UCSD-AML1 (cell line): ENCODE results near the gene UTRN.
A peak's percentile ranks its signal among the peaks of the same experiment; 100 is the strongest.

Experiments
- DNase-seq: peaks from one replicate; lab custom pipeline; 2025; ENCODE audit not compliant: unreplicated experiment; lab: John Stamatoyannopoulos, UW

UTRN gene

DNA sequence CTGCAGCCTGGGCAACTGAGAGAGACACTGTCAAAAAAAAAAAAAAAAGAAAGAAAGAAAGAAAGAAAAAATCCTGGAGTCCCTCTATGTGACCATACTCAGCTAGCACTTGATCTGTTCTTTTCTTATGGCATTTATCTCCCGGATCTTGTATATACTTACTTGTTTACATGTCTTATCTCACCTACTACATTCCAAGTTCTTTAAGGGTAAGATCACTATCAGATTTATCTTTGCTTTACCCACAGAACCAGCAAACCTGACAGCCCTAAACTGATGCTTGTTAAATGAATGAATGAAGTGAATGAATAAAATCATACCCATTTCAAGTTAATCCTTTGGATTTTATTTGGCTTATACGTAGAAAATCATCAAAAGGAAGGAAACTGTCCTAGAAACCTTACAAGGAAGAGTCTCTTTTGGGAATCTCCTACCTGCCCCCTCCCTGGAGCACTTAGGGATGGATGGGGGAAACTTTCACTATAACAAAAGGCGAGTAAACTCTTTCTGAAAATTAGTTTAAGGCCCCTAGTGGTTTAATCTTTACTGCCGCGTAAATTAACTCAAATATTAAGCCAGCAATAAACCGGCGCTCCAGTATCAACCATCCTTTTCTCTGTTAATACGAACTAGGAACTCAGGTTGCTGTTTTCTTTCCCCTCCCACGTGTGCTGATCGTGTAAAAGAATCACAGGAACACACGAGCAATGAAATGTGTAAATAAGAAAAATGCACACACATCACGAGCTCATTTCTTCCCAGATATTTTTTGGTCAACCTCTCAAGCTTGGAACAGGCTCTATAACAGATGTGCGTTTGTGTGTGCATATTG lies 1.3 kb upstream of the UTRN start:
- no peak for DNase-seq

DNA sequence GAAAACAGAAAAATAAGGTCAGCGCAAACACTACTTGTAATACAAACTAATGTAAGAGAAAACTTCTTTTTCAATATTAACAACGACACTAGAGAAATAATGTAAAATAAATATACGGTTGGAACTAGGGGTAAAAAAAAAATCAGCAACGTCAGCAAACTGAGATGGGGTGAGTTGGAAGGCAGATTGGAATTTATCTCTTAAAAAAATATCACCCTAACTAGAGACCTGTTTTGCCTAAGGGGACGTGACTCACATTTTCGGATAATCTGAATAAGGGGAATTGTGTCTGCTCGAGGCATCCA lies 705 bp upstream of the UTRN start:
- no peak for DNase-seq

DNA sequence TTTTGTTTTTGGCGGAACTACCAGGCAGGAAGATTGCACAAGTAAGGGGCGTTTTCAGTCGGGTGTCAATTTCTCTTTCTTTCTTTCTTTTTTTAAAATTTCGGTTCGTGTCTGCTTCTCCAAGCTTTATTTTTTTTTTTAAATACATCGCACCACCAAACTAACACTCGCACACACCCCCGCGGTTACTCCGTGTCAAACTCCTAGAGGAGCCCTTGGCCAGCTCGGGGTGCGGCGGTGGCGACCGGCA lies 338 bp downstream of the UTRN start:
- DNase-seq: no peak

DNA sequence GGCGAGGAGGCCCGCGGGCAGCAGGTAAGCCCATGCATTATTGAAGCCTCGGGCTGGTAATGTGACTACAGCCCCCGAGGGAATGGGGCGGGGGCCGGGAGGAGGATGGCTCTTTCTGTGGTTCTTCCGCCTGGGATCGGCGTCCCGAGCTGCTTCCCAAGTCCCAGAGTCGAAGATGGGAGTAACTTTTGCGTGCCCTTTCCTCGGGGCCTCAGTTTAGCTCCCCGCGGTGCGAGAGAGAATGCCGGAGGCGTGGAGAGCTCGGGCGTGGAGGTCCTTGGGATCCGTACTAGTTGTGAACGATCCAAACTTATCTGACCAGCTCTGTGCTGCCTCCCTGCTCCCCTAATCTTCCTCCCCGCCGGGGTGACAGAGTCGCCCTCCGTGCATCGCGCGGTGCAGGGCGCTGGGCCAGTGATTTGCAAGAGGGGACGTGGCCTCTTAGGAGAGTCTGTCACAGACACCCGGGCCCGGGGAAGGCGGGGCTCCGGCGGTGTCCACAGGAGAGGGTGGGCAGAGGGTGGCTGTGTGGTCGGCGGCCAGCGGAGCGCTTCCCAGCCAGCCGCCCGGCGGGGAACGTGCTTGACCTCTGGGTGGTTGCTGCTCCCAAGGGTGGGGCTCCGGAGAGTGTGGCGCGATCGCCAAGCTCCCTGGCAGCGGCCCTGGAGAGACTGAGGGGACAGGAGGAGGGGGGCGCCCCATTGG lies 815 bp downstream of the UTRN start:
- peak; percentile 69 for DNase-seq

DNA sequence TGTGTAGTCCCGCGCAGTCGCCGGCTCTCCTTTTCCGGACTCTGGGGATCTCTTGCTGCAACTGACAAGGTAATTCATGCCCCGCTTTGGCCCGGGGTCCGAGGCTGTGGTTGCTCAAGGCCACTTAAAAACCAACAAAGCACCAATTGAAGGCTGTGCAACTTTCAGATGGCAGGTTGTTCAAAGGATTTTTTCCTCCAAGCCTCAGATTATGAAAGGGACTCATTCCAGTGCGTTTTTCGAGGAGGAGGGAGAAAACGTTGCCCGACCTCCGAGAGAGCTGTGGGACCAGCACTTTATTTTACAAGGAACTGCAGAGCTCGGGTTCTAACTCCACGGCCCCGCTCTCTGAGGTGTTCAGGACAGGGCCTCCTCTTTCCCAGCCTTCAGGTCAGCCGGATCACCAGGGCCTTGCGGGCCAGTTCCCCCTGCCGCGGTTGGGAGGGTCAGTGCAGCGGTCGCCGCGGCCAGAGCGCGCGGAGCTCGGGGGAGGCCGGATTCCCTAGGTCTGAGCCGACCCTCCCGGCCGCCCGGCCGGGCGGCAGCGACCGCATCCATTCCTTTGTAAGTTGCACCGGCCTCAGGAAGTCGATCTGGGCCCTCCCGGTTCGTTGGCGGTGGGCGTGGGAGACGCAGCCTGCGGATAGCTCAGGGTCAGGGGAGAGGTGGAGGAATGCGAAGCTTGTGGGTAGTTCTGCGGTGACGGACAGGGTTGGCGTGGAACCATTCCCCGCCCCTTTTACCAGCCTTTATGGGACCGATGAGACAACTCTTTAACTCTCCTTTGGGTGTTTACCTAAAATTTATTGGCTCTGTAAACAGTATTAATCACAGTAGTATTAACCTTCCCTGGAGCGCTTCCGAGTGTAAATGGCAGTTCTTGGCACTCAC lies 1.6 kb downstream of the UTRN start:
- peak; percentile 43 for DNase-seq

DNA sequence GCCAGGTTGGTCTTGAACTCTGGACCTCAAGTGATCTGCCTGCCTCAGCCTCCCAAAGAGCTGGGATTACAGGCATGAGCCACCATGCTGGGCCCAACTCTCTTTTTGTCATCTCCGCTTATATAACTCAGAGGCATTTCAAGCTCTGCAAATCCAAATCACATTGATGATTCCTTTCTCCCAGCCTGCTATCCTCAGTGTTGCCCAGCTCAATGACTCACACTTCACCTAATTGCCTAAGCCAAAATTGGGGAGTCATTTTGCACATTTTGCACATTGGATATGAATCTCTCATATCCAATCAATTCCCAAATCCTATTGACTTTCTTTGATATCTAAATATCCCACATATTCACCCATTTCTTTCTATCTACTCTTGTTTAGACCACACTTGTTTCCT lies 3.9 kb downstream of the UTRN start:
- DNase-seq: no peak

DNA sequence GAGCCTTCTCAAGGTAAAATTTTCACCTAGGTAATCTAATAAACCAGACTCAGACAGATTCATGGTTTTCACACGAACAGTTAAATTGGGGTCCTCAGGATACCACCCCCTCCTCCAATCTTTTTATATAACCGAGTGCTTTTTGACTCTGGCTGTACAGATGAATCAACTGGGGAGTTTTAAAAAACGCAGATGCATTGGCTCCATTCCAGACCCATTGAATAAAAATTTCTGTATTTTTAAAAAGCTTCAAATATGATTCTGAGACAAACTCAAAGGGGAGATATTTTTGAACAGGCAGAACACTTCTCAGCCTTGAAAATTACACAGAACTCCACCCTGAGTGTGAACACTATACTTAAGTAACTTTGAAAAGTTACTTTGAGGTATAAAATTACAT lies 7.2 kb downstream of the UTRN start:
- DNase-seq: no peak

DNA sequence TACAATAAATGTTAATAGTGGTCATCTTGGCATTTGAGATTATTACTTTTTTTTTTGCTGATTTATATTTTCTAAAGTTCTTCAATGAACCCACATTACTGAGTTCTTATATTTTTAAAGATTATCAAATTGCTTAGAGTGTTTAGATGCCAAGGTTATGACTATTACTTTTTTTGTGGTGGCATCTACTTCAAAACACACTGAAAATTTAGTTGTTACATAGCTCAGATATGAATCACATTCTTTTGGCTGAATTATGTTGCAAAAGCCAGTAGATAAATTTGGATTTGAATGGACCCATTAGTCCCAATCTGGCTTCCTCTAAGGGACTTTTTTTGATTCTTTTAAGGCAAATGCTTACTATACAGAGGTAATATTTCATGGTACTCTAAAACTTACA lies 8.9 kb downstream of the UTRN start:
- DNase-seq: no peak

DNA sequence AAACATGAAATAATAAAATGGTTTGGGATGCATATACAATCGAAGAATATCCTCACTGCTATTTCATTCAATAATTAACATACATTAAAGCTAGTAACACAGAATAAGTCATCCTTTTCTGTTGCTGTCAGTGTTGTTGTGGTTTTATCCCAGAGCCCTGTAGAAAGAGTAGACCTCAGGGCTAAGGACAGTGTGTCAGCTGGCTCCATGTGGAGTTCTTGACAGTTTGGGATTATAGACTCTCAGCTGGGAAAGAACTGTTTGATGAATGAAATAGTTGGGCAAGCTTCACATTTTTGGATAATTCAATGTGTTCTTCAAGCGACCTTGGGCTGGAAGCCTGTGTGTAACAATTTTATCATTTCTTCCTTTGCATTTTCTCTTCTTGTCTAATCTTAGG lies 10.1 kb downstream of the UTRN start:
- no peak for DNase-seq

DNA sequence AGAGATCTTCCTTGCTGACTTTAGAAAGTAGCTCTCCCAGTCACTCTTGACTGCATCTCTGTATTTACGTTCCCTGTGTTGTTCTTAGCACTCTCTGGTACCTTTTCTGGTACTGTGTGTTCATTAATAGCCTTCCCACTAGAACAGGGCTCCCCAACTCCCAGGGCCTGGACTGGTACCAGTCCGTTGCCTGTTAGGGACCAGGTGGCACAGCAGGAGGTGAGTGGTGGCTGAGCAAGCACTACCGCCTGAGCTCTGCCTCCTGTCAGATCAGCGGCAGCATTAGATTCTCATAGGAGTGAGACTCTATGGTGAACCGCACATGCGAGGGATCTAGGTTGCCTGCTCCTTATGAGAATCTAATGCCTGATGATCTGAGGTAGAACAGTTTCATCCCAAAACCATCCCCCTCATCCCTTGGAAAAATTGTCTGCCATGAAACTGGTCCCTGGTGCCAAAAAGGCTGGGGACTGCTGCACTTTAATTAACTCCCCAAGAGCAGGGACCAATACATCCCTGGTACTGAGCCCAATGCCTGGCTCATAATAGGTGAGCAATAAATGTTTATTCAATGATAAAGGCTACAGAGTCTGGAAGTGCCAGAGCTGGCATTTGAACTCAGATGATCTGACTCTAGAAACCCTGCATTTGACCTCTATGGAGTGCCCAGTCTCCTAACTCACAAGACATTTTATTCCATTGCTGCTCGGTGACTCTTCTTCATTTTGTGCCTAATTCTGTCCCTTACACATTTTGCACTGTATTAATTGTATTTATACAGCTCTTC lies 11.0 kb downstream of the UTRN start:
- DNase-seq: no peak

DNA sequence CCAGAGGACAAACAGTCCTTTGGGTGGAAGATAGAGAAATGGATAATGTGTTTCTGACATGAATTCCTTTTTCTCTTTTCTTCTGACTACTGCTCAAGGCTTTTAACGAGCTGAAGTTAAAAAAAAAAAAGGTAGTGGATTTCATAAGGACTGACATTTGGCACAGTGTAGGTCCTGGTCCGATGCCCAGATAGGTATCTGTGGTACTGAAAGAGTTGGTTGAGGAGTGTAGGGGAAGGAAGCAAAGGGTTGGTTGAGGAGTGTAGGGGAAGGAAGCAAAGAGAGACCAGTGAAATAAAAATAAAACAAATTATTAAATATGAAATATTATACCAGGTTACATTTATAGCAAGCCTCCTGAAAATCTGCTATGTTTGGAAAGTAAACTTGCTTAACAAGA lies 11.8 kb downstream of the UTRN start:
- DNase-seq: no peak

DNA sequence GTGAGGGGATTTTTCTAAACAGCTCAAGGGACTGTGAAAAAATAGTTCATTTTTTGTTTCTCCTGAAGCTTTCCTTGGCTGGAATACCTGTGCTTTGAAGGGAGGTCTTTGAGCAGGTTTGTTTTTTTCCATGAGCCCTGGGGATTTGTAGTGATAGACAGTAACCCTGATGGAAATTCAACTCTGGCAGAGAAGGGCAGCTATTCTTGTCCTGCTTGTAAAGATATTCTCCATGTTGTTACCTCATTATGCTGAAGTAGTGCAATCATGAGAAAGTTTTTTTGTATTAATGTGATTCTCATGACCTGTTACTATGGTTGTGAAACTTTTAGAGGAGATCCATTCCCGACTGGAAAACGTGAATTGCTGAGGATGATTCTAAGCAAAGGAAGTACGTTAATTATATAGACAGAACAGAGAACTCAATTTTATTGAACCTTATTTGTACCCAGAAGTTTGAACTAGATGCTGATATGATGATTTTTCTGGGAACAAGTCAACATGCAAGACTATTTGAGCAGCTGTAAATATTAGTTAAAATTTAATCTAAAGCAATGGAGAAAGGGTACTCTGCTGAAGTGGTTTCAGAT lies 12.5 kb downstream of the UTRN start:
- DNase-seq: no peak

DNA sequence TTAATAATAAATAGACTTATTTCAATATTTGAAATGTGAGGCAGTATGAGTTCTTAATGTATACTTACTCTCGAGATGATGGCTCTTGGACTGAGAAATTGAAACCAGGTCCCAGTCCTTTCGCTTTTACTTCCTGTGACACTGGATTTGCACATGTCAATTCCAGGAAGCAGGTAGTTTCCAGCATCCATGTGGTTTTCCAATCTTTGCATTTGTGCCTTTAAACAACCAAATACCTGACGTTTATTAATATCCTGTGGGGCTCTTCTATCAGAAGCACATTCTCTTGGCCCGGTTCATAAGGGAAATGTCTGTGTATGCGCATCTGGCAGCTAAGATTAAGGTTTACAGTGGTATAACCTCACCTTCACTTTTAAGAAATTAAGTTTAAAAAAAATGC lies 13.1 kb downstream of the UTRN start:
- DNase-seq: no peak

DNA sequence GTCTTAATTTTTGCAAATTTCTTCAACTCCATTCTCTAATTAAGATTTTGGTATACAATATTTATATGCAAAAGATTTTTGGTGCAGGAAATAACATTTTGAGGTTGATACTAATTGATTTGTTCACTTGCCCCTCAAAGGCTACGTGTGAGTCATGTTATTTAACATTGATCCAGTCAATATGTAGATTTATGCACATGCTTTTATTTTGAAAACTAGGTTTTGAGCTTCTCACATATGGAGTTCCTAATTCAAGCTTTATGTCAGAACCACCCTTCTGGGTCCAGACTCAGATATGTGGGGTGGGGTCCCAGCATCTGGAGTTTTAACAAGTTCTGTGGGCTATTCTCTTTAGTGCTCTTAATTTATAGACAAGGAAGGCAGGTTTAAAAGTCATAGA lies 13.8 kb downstream of the UTRN start:
- DNase-seq: no peak

DNA sequence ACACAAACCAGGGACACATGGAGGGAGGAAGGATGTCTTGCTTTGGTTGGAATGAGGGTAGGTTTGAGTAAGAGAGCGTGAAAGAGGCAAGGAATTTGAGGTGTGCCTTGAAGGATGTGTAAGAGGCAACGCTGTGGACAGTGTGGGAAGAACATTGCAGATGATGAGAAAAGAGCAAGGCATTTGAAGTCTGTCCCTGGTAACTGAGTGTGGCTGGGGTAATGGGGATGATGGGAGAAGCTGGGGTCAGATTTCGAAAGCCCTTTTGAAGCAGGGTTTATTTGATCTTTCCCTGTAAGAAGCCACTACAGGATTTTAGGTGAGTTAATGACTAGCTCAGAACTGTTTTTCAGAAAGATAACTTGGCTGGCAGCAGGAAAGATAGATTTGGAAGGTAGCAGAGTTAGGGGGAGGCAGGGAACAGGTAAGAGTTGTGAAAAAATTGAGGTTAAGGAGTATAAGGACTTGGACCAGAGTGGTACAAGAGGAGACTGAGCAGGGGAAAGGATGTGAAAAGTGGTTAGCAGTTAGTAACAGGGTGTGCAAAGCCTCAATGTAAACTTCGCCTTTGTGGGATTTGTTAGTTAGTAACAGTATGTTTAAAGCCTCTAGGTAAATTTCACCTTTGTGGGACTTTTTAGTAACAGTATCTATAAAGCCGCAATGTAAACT lies 17.7 kb downstream of the UTRN start:
- no peak for DNase-seq

DNA sequence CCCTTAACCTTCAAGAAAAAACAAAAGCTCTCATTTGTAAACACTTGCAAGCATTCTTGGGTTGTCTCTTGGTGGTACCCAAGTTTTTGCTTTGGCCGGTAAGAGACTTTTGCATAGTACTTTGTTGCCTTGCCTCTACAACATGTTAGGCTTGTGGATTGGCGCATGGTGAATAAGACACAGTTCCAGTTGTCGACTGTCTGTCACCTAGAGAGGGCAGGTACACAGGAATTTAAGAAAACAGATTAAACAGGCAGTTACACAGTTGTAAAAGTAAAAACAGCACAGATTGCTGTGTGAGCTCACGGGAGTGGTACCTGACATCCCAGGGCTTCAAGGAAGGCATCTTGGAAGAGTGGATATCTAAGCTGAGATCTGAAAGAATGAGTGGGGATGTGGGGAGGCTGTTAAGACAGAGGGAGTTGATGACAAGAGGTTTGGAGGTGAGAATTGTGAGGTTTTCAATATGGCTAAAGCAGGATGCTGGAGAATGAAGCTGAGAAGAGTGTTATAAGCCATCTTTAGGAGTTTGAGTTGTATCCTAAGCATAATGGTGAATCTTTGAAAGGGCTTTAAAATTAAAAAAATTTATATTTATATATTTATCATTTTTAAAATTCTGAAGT lies 19.2 kb downstream of the UTRN start:
- no peak for DNase-seq

DNA sequence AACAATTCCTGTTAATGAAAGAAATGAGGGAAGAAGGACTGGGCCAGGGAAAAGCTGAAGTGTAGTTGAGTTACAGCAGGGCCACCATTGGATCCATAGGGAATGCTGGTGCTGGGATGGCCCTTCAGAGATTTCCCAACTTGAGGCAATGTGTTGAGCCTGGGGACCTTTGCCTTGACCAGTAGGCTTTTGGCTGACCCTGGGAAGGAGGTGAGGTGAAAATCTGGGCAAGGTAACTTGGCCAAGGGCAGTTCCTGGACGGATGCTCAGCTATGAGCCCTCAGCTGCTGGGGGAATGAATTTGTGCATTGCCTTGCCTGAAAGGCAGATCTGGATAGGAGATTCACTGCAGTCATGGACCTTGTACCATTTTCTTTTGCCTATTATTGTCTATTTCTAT lies 20.4 kb downstream of the UTRN start:
- DNase-seq: no peak

DNA sequence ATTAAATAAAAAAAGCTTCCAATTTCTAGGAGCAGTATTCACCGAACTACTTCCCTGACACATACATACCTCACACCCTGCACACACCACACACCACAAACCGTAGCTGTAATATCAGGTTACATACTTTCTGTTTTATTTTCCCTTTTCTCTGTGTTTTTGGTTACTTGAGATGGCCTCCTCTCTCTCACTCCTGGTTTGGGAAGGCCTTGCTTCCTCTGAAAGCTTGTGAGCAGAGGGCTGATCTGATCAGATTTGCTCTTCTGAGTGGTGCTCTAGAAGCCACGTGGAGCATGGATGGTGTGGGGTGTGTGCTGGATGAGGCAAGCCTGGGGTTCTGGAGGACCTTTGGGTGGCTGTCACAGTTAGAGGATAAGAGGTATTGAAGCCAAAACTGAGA lies 20.9 kb downstream of the UTRN start:
- DNase-seq: no peak

DNA sequence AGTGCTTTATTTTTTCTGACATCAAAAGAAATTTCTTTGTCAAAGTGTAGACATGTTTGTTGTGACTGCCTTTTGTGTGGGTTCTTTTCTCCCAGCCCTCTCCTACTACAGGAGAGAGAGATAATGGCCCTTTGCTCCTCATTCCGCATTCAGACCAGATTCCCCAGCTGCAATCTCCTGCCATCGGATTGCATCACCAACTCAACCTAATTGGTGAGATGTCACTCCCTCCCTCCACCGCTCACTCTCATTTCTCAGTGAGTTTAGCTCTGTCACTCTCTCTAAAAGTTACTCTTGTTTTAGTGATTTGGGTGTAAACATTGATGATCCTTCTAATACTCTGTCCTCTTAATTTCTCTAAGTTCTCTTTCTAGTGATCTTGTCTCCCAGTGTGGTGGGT lies 22.7 kb downstream of the UTRN start:
- no peak for DNase-seq

DNA sequence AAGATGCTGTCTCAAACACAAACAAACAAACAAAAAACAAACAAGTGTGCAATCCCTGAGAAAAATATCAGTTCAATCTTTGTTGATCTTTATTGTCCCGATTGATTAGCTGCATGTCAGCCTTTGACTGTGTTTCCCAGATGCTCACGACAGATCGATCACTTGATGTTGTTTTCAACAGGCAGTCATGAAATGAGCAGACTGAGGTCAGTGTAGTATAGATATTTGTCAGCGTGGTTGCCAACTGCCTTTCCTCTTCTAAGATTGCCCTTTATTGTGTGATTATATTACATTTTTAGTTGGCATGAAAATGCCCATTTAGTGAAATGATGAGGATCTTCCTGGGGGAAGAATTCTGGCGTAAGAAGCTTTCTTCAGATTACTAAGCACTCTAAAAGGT lies 25.6 kb downstream of the UTRN start:
- no peak for DNase-seq
